ENCODE results near the gene BZW2. TPM values are rescaled to one million over a fixed set of nuclear protein-coding genes. Genes with fewer than 3 reads are reported as not detected.

BZW2 gene
- total RNA-seq, 1 donor from 2014 or later: 91.4 TPM

DNA sequence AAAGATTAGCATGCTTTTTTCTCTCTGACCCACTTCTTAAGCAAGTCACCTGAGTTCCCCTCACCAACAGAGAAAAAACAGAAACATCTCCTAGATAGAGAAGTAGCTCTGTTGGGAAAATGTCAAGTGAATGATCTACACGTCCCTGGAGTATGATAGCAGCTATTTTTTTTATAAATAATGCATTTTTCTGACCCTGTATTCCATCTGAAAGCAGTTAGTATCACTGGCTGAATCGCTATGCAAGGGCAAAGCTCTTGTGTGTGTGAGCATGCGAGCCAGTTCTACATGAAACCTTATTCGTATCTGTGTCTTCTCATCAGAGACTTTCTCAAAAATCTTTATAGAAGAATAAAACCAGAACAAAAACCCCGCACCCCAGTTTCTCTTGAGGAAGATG is 8.6 kb upstream of the BZW2 start:
- TF ChIP-seq, protein P1, sequence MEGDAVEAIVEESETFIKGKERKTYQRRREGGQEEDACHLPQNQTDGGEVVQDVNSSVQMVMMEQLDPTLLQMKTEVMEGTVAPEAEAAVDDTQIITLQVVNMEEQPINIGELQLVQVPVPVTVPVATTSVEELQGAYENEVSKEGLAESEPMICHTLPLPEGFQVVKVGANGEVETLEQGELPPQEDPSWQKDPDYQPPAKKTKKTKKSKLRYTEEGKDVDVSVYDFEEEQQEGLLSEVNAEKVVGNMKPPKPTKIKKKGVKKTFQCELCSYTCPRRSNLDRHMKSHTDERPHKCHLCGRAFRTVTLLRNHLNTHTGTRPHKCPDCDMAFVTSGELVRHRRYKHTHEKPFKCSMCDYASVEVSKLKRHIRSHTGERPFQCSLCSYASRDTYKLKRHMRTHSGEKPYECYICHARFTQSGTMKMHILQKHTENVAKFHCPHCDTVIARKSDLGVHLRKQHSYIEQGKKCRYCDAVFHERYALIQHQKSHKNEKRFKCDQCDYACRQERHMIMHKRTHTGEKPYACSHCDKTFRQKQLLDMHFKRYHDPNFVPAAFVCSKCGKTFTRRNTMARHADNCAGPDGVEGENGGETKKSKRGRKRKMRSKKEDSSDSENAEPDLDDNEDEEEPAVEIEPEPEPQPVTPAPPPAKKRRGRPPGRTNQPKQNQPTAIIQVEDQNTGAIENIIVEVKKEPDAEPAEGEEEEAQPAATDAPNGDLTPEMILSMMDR (IDR thresholded peaks at IDR 0.05; ENCODE audit: insufficient read depth, low read length, severe bottlenecking): no peak
- no peak overlapping the region for H3K4me3 ChIP-seq (ENCODE audit: low read depth, low read length)

DNA sequence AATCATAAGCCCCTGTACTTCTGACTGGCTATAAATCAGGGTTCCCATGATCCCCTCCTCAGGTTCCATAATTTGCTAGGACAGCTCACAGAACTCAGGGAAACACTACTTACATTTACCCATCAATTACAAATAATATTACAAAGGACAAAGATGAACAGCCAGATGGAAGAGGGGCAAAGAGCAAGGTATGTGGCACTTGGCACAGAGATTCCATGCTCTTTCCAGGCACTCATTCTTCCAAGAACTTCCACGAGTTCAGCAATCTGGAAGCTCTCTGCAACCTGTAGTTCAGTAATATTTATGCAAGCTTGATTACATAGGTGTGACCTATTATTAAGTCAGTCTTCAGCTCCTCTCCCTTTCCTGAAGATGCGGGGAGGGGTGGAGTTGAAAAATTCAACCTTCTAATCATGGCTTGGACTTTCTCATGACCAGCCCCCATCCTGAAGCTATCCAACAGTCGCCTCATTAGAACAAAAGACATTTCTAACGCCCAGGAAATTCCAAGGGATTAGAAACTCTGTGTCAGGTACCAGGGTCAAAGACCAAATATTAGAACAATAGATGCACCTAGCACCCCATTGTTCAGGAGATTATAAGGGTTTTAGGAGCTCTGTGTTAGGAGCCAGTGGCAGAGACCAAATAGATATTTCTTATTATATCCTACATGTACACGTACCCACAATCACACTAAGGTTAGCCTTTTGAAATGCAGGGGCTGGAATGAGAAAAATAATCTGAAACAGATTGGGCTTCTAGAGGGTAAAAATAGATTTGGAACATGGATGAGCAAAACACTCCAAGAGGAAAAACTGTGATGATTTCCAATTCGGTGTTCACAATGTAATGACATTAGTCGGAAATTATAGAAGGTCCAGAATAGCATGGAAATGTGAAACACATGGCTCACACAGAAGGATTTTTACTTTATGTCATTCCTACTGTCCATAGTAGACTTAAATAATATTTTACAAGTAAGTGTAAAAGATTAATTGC is 7.4 kb upstream of the BZW2 start:
- Histone ChIP-seq H3K36me3 (ENCODE audit: control insufficient read depth, insufficient read depth, low read length) (peaks cover 2% of the 10 kb centered on the region), H3K4me3 (ENCODE audit: low read depth, low read length) (no peak overlapping the region), H3K27me3 (ENCODE audit: control insufficient read depth, insufficient read depth, low read length) (no peaks in the 10 kb centered on the region)
- DNase-seq (ENCODE audit: low read depth): no peak
- TF ChIP-seq, protein P1 (IDR thresholded peaks at IDR 0.05; ENCODE audit: insufficient read depth, low read length, severe bottlenecking): no peak
- no peak for FAIRE-seq

More for the DNA sequence above, 8.6 kb upstream of the BZW2 start:
- no peak for FAIRE-seq
- Histone ChIP-seq H3K27me3 (ENCODE audit: control insufficient read depth, insufficient read depth, low read length) (no peaks in the 10 kb centered on the region), H3K36me3 (ENCODE audit: control insufficient read depth, insufficient read depth, low read length) (peaks cover 2% of the 10 kb centered on the region)
- no peak for DNase-seq (ENCODE audit: low read depth)

DNA sequence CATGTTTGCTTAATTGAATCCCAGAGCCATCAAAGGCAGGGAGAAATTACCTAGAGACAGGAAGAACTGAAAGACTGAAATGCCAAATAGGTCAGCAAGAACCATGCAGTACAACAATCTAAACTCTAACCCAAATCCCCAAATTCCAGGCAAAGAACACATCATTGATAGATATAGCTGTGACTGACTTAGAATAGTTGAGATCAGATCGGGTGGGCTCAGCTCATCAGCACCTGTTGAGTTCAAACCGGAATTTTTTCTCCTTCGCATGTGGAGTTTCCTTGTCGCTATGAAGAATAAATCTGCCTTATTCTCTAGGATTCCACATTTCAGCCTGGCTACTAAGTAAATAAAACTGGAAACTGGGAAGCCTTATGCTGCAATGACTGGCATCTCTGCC is 1.8 kb upstream of the BZW2 start:
- H3K4me3 ChIP-seq (ENCODE audit: low read depth, low read length): peak overlapping the region; percentile 91
- TF ChIP-seq, protein P1 (IDR thresholded peaks at IDR 0.05; ENCODE audit: insufficient read depth, low read length, severe bottlenecking): no peak
- H3K27me3 ChIP-seq (ENCODE audit: control insufficient read depth, insufficient read depth, low read length): no peaks in the 10 kb centered on the region
- FAIRE-seq (no peak), DNase-seq (ENCODE audit: low read depth) (no peak)
- H3K36me3 ChIP-seq (ENCODE audit: control insufficient read depth, insufficient read depth, low read length): no peaks in the 10 kb centered on the region

DNA sequence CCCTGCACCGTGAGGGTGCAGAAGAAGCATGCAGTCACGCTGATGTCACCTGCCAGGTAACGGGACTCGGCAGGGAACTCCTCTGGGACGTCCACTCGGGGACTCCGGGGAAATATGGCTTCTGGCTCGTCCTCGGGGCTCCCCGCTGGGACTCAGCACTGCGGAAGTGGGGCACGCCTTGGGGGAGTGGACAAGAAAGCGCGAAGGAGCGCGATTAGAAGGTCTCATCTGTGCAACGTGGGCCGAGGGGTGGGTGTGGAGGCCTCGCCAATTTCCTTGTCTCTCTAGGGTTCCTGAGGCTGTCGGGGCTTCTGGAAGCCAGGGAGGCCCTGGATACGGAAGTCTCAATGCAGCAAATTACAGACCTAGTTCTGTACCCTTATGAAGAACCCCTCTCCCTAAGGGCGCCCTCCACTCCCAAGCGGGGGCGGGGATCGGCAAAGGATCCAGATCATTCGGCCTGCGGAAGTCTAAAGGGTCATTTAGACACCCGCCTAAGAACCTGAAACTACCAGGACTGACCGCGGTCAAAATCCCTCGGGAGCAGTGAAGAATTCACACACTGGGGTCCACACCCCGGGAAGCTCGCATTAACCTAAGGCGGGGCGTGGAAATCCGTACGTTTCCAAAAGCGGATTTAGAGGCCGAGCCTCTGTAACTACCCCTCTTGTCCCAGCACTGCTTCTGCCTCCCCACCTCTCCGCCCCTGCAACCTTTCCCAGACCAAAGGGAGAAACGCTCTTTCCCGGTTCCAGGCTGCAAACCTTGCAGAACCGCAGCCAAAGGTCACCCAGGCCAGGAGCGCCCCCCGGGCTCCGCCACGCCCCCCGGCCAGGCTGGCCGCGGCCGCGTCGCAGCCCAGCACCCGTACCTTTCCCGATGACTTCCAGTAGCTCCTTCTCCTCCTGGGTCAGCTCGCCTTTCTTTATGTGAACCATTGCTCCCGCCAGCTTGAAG is 1.1 kb upstream of the BZW2 start:
- FAIRE-seq: no peak
- Histone ChIP-seq H3K27me3 (ENCODE audit: control insufficient read depth, insufficient read depth, low read length) (no peaks in the 10 kb centered on the region), H3K4me3 (ENCODE audit: low read depth, low read length) (peak overlapping the region; percentile 91), H3K36me3 (ENCODE audit: control insufficient read depth, insufficient read depth, low read length) (no peaks in the 10 kb centered on the region)
- TF ChIP-seq, protein P1 (IDR thresholded peaks at IDR 0.05; ENCODE audit: insufficient read depth, low read length, severe bottlenecking): no peak
- DNase-seq (ENCODE audit: low read depth): no peak

DNA sequence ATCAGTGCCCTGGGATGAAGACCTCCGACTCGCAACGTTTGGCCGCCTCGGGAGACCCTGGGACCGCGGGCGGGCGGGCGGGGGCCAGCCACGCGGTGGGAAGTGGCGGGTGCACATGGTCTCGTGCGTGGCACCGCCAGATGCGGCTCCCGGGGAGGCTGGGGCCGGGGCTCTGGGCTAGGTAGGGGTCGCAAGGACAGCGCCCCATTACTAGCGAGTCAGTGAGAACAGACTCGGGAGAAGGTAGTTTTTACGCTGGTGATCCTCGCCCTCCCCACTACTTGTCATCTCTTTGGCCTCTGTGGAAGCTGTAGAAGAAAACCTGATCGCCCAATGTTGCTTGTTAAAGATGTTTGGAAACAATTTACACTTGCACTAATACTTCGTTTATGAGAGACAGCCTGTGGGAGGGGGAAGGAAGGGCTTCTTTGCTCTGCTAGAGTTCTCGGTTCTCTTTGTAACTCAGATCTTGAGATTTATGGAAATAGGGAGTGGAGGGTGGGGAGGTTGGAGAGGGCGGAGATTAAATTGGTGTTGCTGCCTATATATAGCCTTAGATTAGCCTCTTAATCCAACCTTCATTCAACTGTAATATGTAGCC is 591 bp downstream of the BZW2 start:
- Histone ChIP-seq H3K36me3 (ENCODE audit: control insufficient read depth, insufficient read depth, low read length) (no peaks in the 10 kb centered on the region), H3K4me3 (ENCODE audit: low read depth, low read length) (peak overlapping the region; percentile 91), H3K27me3 (ENCODE audit: control insufficient read depth, insufficient read depth, low read length) (no peaks in the 10 kb centered on the region)
- FAIRE-seq: no peak
- TF ChIP-seq, protein P1 (IDR thresholded peaks at IDR 0.05; ENCODE audit: insufficient read depth, low read length, severe bottlenecking): no peak
- no peak for DNase-seq (ENCODE audit: low read depth)

All from bronchial epithelial cell (primary cell).